ENCODE measurements around the gene NUP62CL. TPM values are rescaled to one million over a fixed set of nuclear protein-coding genes. Genes with fewer than 3 reads are reported as not detected.

The NUP62CL gene
- total RNA-seq, 4 donors from 2014 or later: 4.4 to 17.7 (median 5.4) TPM; not detected in 1

DNA sequence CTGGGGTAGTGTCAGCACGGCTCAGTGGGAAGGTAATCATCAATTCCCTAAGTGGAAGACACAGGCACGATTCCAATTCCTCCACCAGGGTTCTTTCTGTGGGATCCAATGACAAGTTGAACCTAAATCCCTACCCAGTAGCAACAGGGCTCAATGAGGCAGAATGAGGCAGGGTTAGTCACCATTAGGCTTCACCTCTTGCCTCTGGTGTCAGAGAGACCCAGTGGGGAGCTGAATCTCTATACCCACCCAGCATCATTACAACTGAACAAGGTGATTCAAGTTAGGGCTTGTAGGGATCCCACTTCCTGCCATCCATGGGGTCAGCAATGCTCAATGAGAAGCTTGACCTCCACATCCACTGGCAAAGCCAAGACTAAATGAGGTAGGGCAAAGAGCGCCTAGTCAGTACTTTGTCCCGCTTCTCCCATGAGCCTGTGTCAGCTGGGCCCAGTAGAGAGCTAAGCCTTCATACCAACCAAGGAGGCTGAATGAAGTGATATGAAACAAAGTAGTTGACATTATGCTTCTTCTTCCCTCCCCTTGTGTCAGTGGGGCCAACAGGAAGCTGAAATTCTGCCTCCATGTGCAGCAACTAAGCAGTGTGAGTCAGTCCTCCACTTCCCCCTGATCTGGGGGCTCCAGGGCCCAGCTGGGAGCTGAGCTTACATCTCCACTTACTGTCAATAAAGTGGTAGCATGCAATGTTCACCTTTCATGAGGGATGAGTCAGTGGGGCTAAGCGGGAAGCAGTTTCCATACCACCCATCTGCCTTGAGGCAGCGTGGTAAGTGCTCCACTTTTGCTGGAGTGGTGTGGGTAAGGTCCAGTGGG, 51.2 kb downstream of the NUP62CL start:
- Histone ChIP-seq H3K4me3 (no peak overlapping the region), H3K4me1 (no peaks in the 10 kb centered on the region), H3K27me3 (no peaks in the 10 kb centered on the region), H3K36me3 (no peaks in the 10 kb centered on the region), H3K27ac (no peak overlapping the region), H3K9me3 (no peaks in the 10 kb centered on the region)
- TF ChIP-seq POLR2A (IDR thresholded peaks at IDR 0.05): no peak
- TF ChIP-seq, protein P1, sequence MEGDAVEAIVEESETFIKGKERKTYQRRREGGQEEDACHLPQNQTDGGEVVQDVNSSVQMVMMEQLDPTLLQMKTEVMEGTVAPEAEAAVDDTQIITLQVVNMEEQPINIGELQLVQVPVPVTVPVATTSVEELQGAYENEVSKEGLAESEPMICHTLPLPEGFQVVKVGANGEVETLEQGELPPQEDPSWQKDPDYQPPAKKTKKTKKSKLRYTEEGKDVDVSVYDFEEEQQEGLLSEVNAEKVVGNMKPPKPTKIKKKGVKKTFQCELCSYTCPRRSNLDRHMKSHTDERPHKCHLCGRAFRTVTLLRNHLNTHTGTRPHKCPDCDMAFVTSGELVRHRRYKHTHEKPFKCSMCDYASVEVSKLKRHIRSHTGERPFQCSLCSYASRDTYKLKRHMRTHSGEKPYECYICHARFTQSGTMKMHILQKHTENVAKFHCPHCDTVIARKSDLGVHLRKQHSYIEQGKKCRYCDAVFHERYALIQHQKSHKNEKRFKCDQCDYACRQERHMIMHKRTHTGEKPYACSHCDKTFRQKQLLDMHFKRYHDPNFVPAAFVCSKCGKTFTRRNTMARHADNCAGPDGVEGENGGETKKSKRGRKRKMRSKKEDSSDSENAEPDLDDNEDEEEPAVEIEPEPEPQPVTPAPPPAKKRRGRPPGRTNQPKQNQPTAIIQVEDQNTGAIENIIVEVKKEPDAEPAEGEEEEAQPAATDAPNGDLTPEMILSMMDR (IDR thresholded peaks at IDR 0.05): no peak
- DNase-seq: no peak
- intact Hi-C loops (cut with DNase I; ENCODE audit: low total_unique reads): no loop called here

DNA sequence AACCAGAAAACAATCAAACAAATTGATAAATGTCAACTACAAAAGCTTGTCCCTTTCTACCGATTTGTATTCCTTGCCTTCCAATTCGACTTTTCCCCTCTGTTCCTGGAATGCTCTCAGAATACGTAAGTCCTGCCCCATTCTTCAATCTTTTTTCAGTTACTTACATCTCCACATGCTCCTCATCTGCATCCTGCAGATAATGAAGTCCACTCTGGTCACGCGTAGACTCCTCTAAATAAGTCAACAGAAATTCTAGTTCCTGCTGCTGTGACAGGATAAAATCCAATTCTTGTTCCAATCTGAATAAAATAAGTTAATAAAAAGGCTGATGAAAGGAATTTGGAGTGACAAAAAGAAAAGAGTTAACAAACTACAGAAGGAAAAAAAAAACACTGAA, 53.2 kb downstream of the NUP62CL start:
- Histone ChIP-seq H3K27me3 (no peaks in the 10 kb centered on the region), H3K4me1 (no peaks in the 10 kb centered on the region), H3K36me3 (no peaks in the 10 kb centered on the region), H3K9me3 (no peaks in the 10 kb centered on the region), H3K27ac (no peak overlapping the region), H3K4me3 (no peak overlapping the region)
- TF ChIP-seq, protein P1 (IDR thresholded peaks at IDR 0.05): no peak
- TF ChIP-seq POLR2A (IDR thresholded peaks at IDR 0.05): no peak
- intact Hi-C loops (cut with DNase I; ENCODE audit: low total_unique reads): no loop called here
- DNase-seq: no peak

DNA sequence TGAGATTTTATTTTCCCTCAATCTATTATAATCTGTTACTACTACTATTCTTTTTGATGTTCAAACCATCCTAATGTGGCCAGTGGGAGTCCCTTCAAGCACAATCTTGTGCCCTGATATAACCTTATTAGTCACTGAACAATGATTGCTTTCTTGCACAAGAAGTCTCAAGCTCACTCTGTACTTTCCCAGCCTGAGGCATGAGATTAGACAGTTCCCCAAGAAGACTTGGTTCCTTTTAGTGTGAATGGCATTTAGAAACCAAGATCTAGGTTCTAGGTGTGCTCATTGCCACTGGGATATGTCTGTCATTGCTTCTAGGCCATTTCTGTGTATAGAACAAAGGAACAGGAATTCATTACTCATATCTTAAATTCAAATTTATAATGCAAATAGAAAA, 59.6 kb downstream of the NUP62CL start:
- Histone ChIP-seq H3K27me3 (peaks cover 0 to 4% of the 10 kb centered on the region in 2 donors), H3K4me1 (no peaks in the 10 kb centered on the region), H3K9me3 (no peaks in the 10 kb centered on the region), H3K36me3 (no peaks in the 10 kb centered on the region), H3K27ac (no peak overlapping the region), H3K4me3 (no peak overlapping the region)
- intact Hi-C loops (cut with DNase I; ENCODE audit: low total_unique reads): no loop called here
- TF ChIP-seq, protein P1 (IDR thresholded peaks at IDR 0.05): no peak
- DNase-seq: no peak

DNA sequence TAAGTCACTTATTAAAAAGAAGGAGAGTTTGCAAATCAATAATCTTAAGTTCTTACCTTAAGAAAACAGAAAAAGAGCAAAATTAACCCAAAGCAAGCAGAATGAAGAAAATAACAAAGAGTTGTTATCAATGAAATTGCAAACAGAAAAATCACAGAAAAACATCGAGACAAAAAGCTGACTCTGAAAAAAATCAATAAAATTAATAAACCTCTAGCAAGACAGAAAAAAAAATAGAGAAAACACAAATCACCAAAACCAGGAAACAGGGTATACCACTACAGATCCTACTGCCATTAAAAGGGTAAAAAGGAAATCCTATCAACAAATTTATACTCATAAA, 70.3 kb downstream of the NUP62CL start:
- Histone ChIP-seq H3K27ac (no peak overlapping the region), H3K36me3 (no peaks in the 10 kb centered on the region), H3K4me3 (no peak overlapping the region), H3K4me1 (no peaks in the 10 kb centered on the region), H3K27me3 (no peaks in the 10 kb centered on the region), H3K9me3 (no peaks in the 10 kb centered on the region)
- intact Hi-C loops (cut with DNase I; ENCODE audit: low total_unique reads): no loop called here
- no peak for TF ChIP-seq POLR2A (IDR thresholded peaks at IDR 0.05)
- TF ChIP-seq, protein P1 (IDR thresholded peaks at IDR 0.05): no peak
- DNase-seq: no peak

DNA sequence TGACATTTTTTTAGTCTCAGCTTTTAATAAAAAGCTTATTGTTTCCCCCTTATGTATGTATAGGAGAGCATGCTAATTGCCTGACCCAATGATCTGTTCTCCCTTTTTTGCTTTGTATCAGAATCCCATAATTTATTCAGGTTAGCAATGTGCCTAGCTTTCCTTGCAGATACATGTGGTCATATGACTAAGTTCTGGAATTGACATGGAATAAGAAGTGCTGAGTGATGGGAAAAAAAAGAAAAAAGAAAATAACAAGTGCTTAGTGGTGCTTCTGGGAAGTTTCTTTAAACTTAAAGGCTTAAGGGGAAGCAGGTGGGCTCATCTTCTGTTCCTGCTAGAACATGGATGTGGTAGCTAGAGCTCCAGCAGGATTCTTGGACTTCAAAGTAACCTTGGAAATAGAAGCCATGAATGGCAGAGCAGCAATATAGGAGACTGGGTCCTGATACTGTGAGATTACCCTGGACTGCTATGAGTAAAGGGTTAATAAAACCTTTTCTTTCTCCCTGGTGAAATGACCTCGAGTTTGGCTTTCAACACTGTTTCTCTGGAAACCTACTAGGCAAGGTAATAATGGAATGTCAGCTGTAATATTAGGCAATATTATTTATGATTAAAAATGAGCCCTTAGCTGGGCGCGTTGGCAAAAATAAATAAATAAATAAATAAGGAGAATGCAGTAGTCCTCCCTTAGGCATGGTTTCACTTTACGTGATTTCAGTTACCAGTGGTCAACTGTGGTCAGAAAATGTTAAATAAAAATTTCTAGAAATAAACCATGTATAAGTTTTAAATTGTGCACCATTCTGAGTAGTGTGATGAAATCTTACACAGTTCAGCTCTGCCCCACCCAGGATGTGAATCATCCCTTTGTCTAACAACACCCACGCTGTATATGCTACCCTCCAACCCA, 70.9 kb downstream of the NUP62CL start:
- TF ChIP-seq, protein P1 (IDR thresholded peaks at IDR 0.05): no peak
- no peak for TF ChIP-seq POLR2A (IDR thresholded peaks at IDR 0.05)
- DNase-seq: no peak
- no peaks in the 10 kb centered on the region for H3K27me3 ChIP-seq
- no peaks in the 10 kb centered on the region for H3K36me3 ChIP-seq
- no peak overlapping the region for H3K27ac ChIP-seq
- H3K4me1 ChIP-seq: no peaks in the 10 kb centered on the region
- no peaks in the 10 kb centered on the region for H3K9me3 ChIP-seq
- no peak overlapping the region for H3K4me3 ChIP-seq
- intact Hi-C loops (cut with DNase I; ENCODE audit: low total_unique reads): no loop called here

All from uterus (tissue), 4 donors.